ENCODE measurements around the gene XPO6.
A peak's percentile ranks its signal among the peaks of the same experiment; 100 is the strongest.

Gene XPO6

GRCh38 chr16:28208131-28208530, 3.6 kb downstream of the XPO6 start:
- no peak for DNase-seq (ENCODE audit: low spot score)

GRCh38 chr16:28207399-28207798, 4.4 kb downstream of the XPO6 start:
- DNase-seq (ENCODE audit: low spot score): no peak

GRCh38 chr16:28205974-28206373, 5.8 kb downstream of the XPO6 start:
- DNase-seq (ENCODE audit: low spot score): no peak

GRCh38 chr16:28205117-28205899, 6.5 kb downstream of the XPO6 start:
- DNase-seq (ENCODE audit: low spot score): no peak

GRCh38 chr16:28204622-28205021, 7.1 kb downstream of the XPO6 start:
- no peak for DNase-seq (ENCODE audit: low spot score)

GRCh38 chr16:28204204-28204603, 7.6 kb downstream of the XPO6 start:
- no peak for DNase-seq (ENCODE audit: low spot score)

- no peak for DNase-seq (ENCODE audit: low spot score)
These were observed 9.5 kb downstream of the XPO6 start for GRCh38 chr16:28202147-28202746.

- DNase-seq (ENCODE audit: low spot score): no peak
These were observed 11.1 kb downstream of the XPO6 start for GRCh38 chr16:28200661-28201060.

- no peak for DNase-seq (ENCODE audit: low spot score)
These were observed 15.3 kb downstream of the XPO6 start for GRCh38 chr16:28196387-28196987.

GRCh38 chr16:28195859-28196258, 15.9 kb downstream of the XPO6 start:
- no peak for DNase-seq (ENCODE audit: low spot score)

GRCh38 chr16:28193530-28194423, 18.0 kb downstream of the XPO6 start:
- peak; percentile 86 for DNase-seq (ENCODE audit: low spot score)

- DNase-seq (ENCODE audit: low spot score): no peak
These were observed 18.8 kb downstream of the XPO6 start for GRCh38 chr16:28192806-28193529.

GRCh38 chr16:28191364-28191960, 20.3 kb downstream of the XPO6 start:
- DNase-seq (ENCODE audit: low spot score): no peak

- peak; percentile 46 for DNase-seq (ENCODE audit: low spot score)
These were observed 22.5 kb downstream of the XPO6 start for GRCh38 chr16:28189245-28189644.

- no peak for DNase-seq (ENCODE audit: low spot score)
These were observed 23.5 kb downstream of the XPO6 start for GRCh38 chr16:28188085-28188916.

GRCh38 chr16:28187595-28188004, 24.2 kb downstream of the XPO6 start:
- DNase-seq (ENCODE audit: low spot score): no peak

GRCh38 chr16:28186752-28187151, 25.0 kb downstream of the XPO6 start:
- no peak for DNase-seq (ENCODE audit: low spot score)

GRCh38 chr16:28185696-28186095, 26.1 kb downstream of the XPO6 start:
- DNase-seq (ENCODE audit: low spot score): no peak

GRCh38 chr16:28184625-28185024, 27.1 kb downstream of the XPO6 start:
- DNase-seq (ENCODE audit: low spot score): no peak

GRCh38 chr16:28183930-28184329, 27.8 kb downstream of the XPO6 start:
- DNase-seq (ENCODE audit: low spot score): no peak

Data from GM03348 (cell line).